ENCODE data around the gene PDE7B. TPM values are rescaled to one million over a fixed set of nuclear protein-coding genes. Genes with fewer than 3 reads are reported as not detected.

The PDE7B gene
- total and polyA plus RNA-seq, 2 of the 13 experiments (the other 11 are each of a cell fraction or from before 2014, with no cell fraction given): not detected

DNA sequence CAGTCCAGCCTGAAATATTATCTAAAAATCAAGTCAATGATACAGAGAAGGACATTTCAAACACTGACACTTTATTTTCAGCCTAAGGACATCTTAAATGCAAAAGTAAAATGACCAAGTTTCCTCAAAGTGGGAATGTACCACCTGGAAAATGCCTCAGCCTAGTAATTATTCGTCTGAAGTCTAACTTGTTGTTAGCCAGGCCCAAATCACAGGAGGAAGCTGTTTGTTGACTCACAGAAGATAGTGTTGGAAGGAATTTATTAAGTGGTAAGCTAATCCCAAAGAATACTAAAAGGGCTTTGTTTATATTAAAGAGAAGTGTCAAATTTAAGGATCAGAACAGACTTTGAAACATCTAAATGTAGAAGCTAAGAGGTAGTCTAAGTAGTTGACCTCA lies 2.5 kb downstream of the PDE7B start:
- WGBS (ENCODE audit: low lambda C conversion rate): 3% methylated on average over 1 of the region's 1 CpG
- H3K9ac ChIP-seq (ENCODE audit: insufficient read depth, low read depth, low read length): no peak overlapping the region
- H4K20me1 ChIP-seq (ENCODE audit: insufficient read depth, low read length): no peaks in the 10 kb centered on the region
- in situ Hi-C loops (cut with HindIII; ENCODE audit: extremely low pct_ligation_motif_present, low pct_unique_long_range_greater_than_20kb): no loop called here
- no TSS peak for BruUV-seq (replicated peaks)
- H3K27me3 ChIP-seq (ENCODE audit: control insufficient read depth in 1 of 2, insufficient read depth in 2 of 2, low read length in 2 of 2): no peaks in the 10 kb centered on the region
- no peaks in the 10 kb centered on the region for H3K4me1 ChIP-seq (ENCODE audit: insufficient read depth, low read length)
- no peak overlapping the region for H3K4me3 ChIP-seq (replicated peaks in 1 of 3; ENCODE audit: insufficient read depth in 1 of 3, low read depth in 2 of 3, low read length in 3 of 3)
- no peak overlapping the region for H3K27ac ChIP-seq (ENCODE audit: extremely low read length, insufficient read depth, low read length)
- H2AFZ ChIP-seq (ENCODE audit: low read length): no peak overlapping the region
- DNase-seq (ENCODE audit: low spot score) (no peak), FAIRE-seq (no peak), ATAC-seq (no peak)
- H3K79me2 ChIP-seq (ENCODE audit: insufficient read depth, low read length): no peaks in the 10 kb centered on the region
- intact Hi-C loops (cut with micrococcal nuclease; ENCODE audit: unreplicated experiment): no loop called here
- no peaks in the 10 kb centered on the region for H3K9me3 ChIP-seq (ENCODE audit: low read length)
- ChIA-PET POLR2A (no interaction called here), CTCF (ENCODE audit: low intra/inter-chr PET ratio, low total read pairs) (no interaction called here)
- H3K36me3 ChIP-seq (replicated peaks in 1 of 2; ENCODE audit: control insufficient read depth in 1 of 2, insufficient read depth in 2 of 2, low read length in 2 of 2): no peaks in the 10 kb centered on the region
- H3K4me2 ChIP-seq (ENCODE audit: low read depth, low read length): no peak overlapping the region
- no peak for TF ChIP-seq MXD3 (CRISPR knock-in tag; IDR thresholded peaks at IDR 0.05)
- no peak for TF ChIP-seq SALL1 (CRISPR knock-in tag; IDR thresholded peaks at IDR 0.05)
- TF ChIP-seq GATAD1 (CRISPR knock-in tag; IDR thresholded peaks at IDR 0.05): no peak
- no peak for TF ChIP-seq POGK (CRISPR knock-in tag; conservative IDR thresholded peaks at IDR 0.05)
- no peak for TF ChIP-seq LRRFIP1 (CRISPR knock-in tag; conservative IDR thresholded peaks at IDR 0.05)
- TF ChIP-seq ZNF577 (CRISPR knock-in tag; IDR thresholded peaks at IDR 0.05; ENCODE audit: borderline replicate concordance, low read depth): no peak
- no peak for TF ChIP-seq ZNF280B (CRISPR knock-in tag; IDR thresholded peaks at IDR 0.05; ENCODE audit: borderline replicate concordance)
- TF ChIP-seq, protein P1, sequence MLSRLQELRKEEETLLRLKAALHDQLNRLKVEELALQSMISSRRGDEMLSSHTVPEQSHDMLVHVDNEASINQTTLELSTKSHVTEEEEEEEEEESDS (CRISPR knock-in tag; IDR thresholded peaks at IDR 0.05; ENCODE audit: borderline replicate concordance): no peak
- TF ChIP-seq CCAR2 (optimal IDR thresholded peaks at IDR 0.05; ENCODE audit: low read depth, low read length): no peak
- TF ChIP-seq ZNF678 (CRISPR knock-in tag; IDR thresholded peaks at IDR 0.05): no peak
- no peak for TF ChIP-seq NCOA5 (CRISPR knock-in tag; IDR thresholded peaks at IDR 0.05)
- no peak for TF ChIP-seq ZNF292 (CRISPR knock-in tag; IDR thresholded peaks at IDR 0.05; ENCODE audit: borderline replicate concordance, low read depth)
- TF ChIP-seq, protein P2, sequence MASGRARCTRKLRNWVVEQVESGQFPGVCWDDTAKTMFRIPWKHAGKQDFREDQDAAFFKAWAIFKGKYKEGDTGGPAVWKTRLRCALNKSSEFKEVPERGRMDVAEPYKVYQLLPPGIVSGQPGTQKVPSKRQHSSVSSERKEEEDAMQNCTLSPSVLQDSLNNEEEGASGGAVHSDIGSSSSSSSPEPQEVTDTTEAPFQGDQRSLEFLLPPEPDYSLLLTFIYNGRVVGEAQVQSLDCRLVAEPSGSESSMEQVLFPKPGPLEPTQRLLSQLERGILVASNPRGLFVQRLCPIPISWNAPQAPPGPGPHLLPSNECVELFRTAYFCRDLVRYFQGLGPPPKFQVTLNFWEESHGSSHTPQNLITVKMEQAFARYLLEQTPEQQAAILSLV (CRISPR knock-in tag; IDR thresholded peaks at IDR 0.05; ENCODE audit: borderline replicate concordance): no peak
